ENCODE measurements around the gene SNX9.
"Not testable (repeated sequence)": the region's sequence is repeated elsewhere in the genome, so short reads cannot be mapped to it uniquely, and the experiment has no call there.

The SNX9 gene

GRCh38 chr6:157887892-157888291 is 64.8 kb downstream of the SNX9 start:
- no peak for DNase-seq (ENCODE audit: low spot score)

- DNase-seq (ENCODE audit: low spot score) = no peak
These were observed 68.7 kb downstream of the SNX9 start for GRCh38 chr6:157891544-157892362.

- no peak for DNase-seq (ENCODE audit: low spot score)
These were observed 69.4 kb downstream of the SNX9 start for GRCh38 chr6:157892363-157892877.

GRCh38 chr6:157893238-157893637 is 70.2 kb downstream of the SNX9 start:
- no peak for DNase-seq (ENCODE audit: low spot score)

GRCh38 chr6:157895585-157895984 is 72.5 kb downstream of the SNX9 start:
- no peak for DNase-seq (ENCODE audit: low spot score)

- DNase-seq (ENCODE audit: low spot score) = no peak
These were observed 73.9 kb downstream of the SNX9 start for GRCh38 chr6:157896932-157897331.

GRCh38 chr6:157898169-157898568 is 75.1 kb downstream of the SNX9 start:
- no peak for DNase-seq (ENCODE audit: low spot score)

GRCh38 chr6:157898640-157899039 is 75.6 kb downstream of the SNX9 start:
- DNase-seq (ENCODE audit: low spot score) = no peak

- not testable (repeated sequence) for DNase-seq (ENCODE audit: low spot score)
These were observed 77.2 kb downstream of the SNX9 start for GRCh38 chr6:157900262-157900661.

- DNase-seq (ENCODE audit: low spot score) = not testable (repeated sequence)
These were observed 77.7 kb downstream of the SNX9 start for GRCh38 chr6:157900751-157901150.

- no peak for DNase-seq (ENCODE audit: low spot score)
These were observed 82.0 kb downstream of the SNX9 start for GRCh38 chr6:157904999-157905398.

GRCh38 chr6:157905590-157906342 is 82.7 kb downstream of the SNX9 start:
- peak; percentile 41 for DNase-seq (ENCODE audit: low spot score)

- no peak for DNase-seq (ENCODE audit: low spot score)
These were observed 83.6 kb downstream of the SNX9 start for GRCh38 chr6:157906537-157907061.

- DNase-seq (ENCODE audit: low spot score) = no peak
These were observed 84.6 kb downstream of the SNX9 start for GRCh38 chr6:157907651-157908050.

- no peak for DNase-seq (ENCODE audit: low spot score)
These were observed 85.6 kb downstream of the SNX9 start for GRCh38 chr6:157908369-157909281.

- no peak for DNase-seq (ENCODE audit: low spot score)
These were observed 86.2 kb downstream of the SNX9 start for GRCh38 chr6:157909282-157909664.

- DNase-seq (ENCODE audit: low spot score) = no peak
These were observed 88.2 kb downstream of the SNX9 start for GRCh38 chr6:157911278-157911677.

- no peak for DNase-seq (ENCODE audit: low spot score)
These were observed 88.7 kb downstream of the SNX9 start for GRCh38 chr6:157911786-157912185.

- peak; percentile 29 for DNase-seq (ENCODE audit: low spot score)
These were observed 89.3 kb downstream of the SNX9 start for GRCh38 chr6:157912326-157912725.

GRCh38 chr6:157921685-157922367 is 98.8 kb downstream of the SNX9 start:
- DNase-seq (ENCODE audit: low spot score) = no peak

- no peak for DNase-seq (ENCODE audit: low spot score)
These were observed 102.7 kb downstream of the SNX9 start for GRCh38 chr6:157925771-157926170.
